ENCODE measurements around the gene HSPB3.

The HSPB3 gene

GRCh38 chr5:54449923-54450322 lies 5.6 kb upstream of the HSPB3 start:
- H3K79me2 ChIP-seq (ENCODE audit: insufficient read depth, low read length): no peaks in the 10 kb centered on the region
- H4K20me1 ChIP-seq (ENCODE audit: insufficient read depth, low read length): no peaks in the 10 kb centered on the region

GRCh38 chr5:54450542-54450941 lies 5.0 kb upstream of the HSPB3 start:
- Histone ChIP-seq H3K9me2 (ENCODE audit: low read depth, low read length) (no peaks in the 10 kb centered on the region), H3F3A (ENCODE audit: insufficient read depth, low read length) (no peaks in the 10 kb centered on the region), H3K27me3 (ENCODE audit: insufficient read depth, low read length) (no peaks in the 10 kb centered on the region), H3K79me2 (ENCODE audit: insufficient read depth, low read length) (no peaks in the 10 kb centered on the region), H3K36me3 (ENCODE audit: insufficient read depth, low read length) (no peaks in the 10 kb centered on the region), H3K4me1 (ENCODE audit: insufficient read depth, low read length, severe bottlenecking) (no peaks in the 10 kb centered on the region), H4K20me1 (ENCODE audit: insufficient read depth, low read length) (no peaks in the 10 kb centered on the region), H2AFZ (ENCODE audit: low read length) (no peak overlapping the region), H3K27ac (ENCODE audit: low read depth, low read length, poor library complexity, severe bottlenecking) (no peak overlapping the region), H3K4me3 (ENCODE audit: low read depth, low read length, poor library complexity, severe bottlenecking) (no peak overlapping the region), H3K4me2 (ENCODE audit: low read length) (no peak overlapping the region), H3K9ac (ENCODE audit: low read length) (no peak overlapping the region), H3K9me3 (ENCODE audit: low read length) (no peaks in the 10 kb centered on the region)
- TF ChIP-seq CTCF (IDR thresholded peaks at IDR 0.05; ENCODE audit: low read length) (no peak), EZH2 (IDR thresholded peaks at IDR 0.05; ENCODE audit: borderline replicate concordance, low read length) (no peak)

More at GRCh38 chr5:54449923-54450322, 5.6 kb upstream of the HSPB3 start:
- no peaks in the 10 kb centered on the region for H3K9me2 ChIP-seq (ENCODE audit: low read depth, low read length)
- H3K4me3 ChIP-seq (ENCODE audit: low read depth, low read length, poor library complexity, severe bottlenecking): no peak overlapping the region
- H3K9ac ChIP-seq (ENCODE audit: low read length): no peak overlapping the region
- no peak overlapping the region for H2AFZ ChIP-seq (ENCODE audit: low read length)
- H3K36me3 ChIP-seq (ENCODE audit: insufficient read depth, low read length): no peaks in the 10 kb centered on the region
- H3K27ac ChIP-seq (ENCODE audit: low read depth, low read length, poor library complexity, severe bottlenecking): no peak overlapping the region
- TF ChIP-seq EZH2 (IDR thresholded peaks at IDR 0.05; ENCODE audit: borderline replicate concordance, low read length) (no peak), CTCF (IDR thresholded peaks at IDR 0.05; ENCODE audit: low read length) (no peak)
- no peaks in the 10 kb centered on the region for H3F3A ChIP-seq (ENCODE audit: insufficient read depth, low read length)
- no peak overlapping the region for H3K4me2 ChIP-seq (ENCODE audit: low read length)
- H3K27me3 ChIP-seq (ENCODE audit: insufficient read depth, low read length): no peaks in the 10 kb centered on the region
- no peaks in the 10 kb centered on the region for H3K9me3 ChIP-seq (ENCODE audit: low read length)
- no peaks in the 10 kb centered on the region for H3K4me1 ChIP-seq (ENCODE audit: insufficient read depth, low read length, severe bottlenecking)

- Histone ChIP-seq H3K27ac (ENCODE audit: low read depth, low read length, poor library complexity, severe bottlenecking) (no peak overlapping the region), H3K4me3 (ENCODE audit: low read depth, low read length, poor library complexity, severe bottlenecking) (no peak overlapping the region), H3K9me3 (ENCODE audit: low read length) (no peaks in the 10 kb centered on the region), H3K79me2 (ENCODE audit: insufficient read depth, low read length) (no peaks in the 10 kb centered on the region), H3K4me1 (ENCODE audit: insufficient read depth, low read length, severe bottlenecking) (no peaks in the 10 kb centered on the region), H3K9ac (ENCODE audit: low read length) (no peak overlapping the region), H3F3A (ENCODE audit: insufficient read depth, low read length) (no peaks in the 10 kb centered on the region), H4K20me1 (ENCODE audit: insufficient read depth, low read length) (no peaks in the 10 kb centered on the region), H3K4me2 (ENCODE audit: low read length) (no peak overlapping the region), H3K27me3 (ENCODE audit: insufficient read depth, low read length) (no peaks in the 10 kb centered on the region), H3K9me2 (ENCODE audit: low read depth, low read length) (no peaks in the 10 kb centered on the region), H2AFZ (ENCODE audit: low read length) (no peak overlapping the region), H3K36me3 (ENCODE audit: insufficient read depth, low read length) (no peaks in the 10 kb centered on the region)
- TF ChIP-seq EZH2 (IDR thresholded peaks at IDR 0.05; ENCODE audit: borderline replicate concordance, low read length) (no peak), CTCF (IDR thresholded peaks at IDR 0.05; ENCODE audit: low read length) (no peak)
These were observed 2.5 kb upstream of the HSPB3 start for GRCh38 chr5:54453046-54453445.
